ENCODE data around the gene HNRNPLL.

The HNRNPLL gene

DNA sequence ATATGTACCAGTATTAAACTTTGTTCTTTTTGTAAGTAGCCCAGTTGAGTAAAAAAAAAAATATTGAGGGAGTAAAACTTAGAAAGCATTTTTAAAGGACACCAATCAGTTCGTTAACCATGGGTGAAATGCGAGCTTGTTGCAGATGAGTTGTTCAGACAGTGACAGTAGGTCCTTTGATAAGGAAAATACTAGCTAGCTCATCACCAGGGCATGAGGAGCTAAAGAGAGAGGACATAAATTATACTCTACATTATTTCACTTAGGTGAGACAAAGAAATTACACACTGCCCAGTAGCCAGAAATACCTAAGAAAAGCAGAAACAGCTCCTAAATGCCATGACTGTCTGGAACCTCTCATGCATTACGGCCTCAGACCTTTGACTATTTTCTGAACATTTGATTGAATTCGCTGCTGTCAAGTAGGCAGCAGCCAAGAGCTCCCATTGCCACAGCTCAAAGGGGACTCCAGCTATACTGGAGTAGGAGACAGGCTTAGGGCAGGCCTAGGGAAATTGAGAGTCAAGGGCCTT is 2.6 kb upstream of the HNRNPLL start:
- ATAC-seq (no peak), DNase-seq (ENCODE audit: low spot score in 2 of 2) (no peak)
- Mint-ChIP-seq H3K4me1 (peaks cover 31% of the 10 kb centered on the region), H3K9me3 (no peaks in the 10 kb centered on the region), H3K27ac (no peak overlapping the region), H3K4me3 (no peak overlapping the region), H3K36me3 (peaks cover 29% of the 10 kb centered on the region)

DNA sequence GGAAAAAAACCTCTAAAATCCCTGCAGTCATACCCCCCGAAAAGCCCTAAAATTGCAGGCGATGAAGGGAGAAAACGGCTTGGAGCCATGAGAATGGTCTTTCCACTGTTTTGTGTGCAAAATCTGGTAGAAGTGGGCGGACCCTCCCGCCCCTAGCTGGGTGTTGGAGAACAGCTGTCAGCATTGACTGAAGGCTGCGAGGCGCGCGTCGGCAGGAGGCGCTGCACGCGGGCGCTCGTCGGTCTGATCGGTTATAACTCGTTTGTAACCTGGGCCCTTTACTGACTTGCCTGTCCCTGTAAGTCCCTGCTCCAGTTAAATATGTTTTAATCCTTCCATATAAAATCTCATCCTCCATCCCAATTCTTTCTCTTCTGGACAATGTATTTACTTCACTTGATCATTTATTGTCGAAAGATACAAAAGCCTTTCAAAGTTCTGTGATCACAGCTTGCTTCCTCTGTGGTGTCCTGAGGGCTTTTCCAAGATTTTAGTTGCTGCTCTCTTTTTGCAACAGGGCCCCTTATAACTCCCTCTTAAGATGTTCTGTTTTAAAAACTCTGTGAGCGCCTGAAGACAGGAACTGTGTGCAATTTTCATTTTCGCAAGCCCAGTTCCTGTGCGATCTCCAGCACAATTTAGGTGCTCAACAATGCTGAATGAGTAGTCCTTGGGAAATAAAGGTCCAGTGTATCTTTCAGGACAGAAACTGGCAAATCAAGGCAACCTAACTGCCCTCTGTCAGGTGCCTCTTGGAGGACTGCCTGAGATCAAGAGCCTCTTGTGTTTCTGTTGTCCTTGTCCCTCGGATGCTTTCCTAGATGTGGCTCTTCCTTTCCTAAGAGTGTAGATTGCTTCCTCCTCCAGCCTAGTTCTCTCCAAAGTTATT is 918 bp upstream of the HNRNPLL start:
- H3K4me3 Mint-ChIP-seq = peak overlapping the region; percentile 93
- peaks cover 35% of the 10 kb centered on the region for H3K4me1 Mint-ChIP-seq
- H3K27ac Mint-ChIP-seq = peak overlapping the region; percentile 89
- ATAC-seq (peak; percentile 87), DNase-seq (ENCODE audit: low spot score in 2 of 2) (peak; percentile 65 to 89)
- no peaks in the 10 kb centered on the region for H3K9me3 Mint-ChIP-seq
- peaks cover 46% of the 10 kb centered on the region for H3K36me3 Mint-ChIP-seq

DNA sequence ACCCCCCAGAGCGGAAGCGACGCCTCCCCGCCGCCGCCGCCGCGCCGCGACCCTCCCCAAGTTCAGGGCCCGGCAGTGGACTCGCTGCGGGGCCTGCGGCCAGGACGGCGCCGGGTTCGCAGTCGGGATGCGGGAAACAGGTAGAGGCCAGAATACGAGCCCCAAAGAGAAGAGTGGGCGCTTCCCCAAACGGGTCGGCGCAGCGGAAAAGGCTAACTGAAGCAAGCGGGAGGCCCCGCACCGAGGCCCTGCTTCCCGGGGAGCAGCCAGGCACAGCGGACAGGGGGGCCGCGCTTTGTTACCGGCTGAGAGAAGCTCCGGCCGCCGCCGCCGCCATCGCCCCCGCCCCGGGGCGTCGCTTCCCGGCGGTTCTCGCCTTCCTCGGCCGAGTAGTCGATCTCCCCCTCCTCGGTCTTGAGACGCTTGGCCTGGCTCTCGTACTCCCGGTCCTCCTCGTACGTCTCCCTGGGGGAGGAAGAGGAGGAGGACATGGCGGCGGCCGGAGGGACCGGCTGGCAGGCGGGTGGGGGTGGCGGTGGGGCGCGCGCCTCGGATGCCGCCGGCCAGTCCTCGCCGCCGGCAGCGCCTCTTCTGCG is 494 bp downstream of the HNRNPLL start:
- Mint-ChIP-seq H3K36me3 (peaks cover 60% of the 10 kb centered on the region), H3K27ac (peak overlapping the region; percentile 89), H3K9me3 (no peaks in the 10 kb centered on the region), H3K4me3 (peak overlapping the region; percentile 93), H3K4me1 (peaks cover 38% of the 10 kb centered on the region)
- peak; percentile 33 to 81 for DNase-seq (ENCODE audit: low spot score in 2 of 2)
- peak; percentile 22 for ATAC-seq

DNA sequence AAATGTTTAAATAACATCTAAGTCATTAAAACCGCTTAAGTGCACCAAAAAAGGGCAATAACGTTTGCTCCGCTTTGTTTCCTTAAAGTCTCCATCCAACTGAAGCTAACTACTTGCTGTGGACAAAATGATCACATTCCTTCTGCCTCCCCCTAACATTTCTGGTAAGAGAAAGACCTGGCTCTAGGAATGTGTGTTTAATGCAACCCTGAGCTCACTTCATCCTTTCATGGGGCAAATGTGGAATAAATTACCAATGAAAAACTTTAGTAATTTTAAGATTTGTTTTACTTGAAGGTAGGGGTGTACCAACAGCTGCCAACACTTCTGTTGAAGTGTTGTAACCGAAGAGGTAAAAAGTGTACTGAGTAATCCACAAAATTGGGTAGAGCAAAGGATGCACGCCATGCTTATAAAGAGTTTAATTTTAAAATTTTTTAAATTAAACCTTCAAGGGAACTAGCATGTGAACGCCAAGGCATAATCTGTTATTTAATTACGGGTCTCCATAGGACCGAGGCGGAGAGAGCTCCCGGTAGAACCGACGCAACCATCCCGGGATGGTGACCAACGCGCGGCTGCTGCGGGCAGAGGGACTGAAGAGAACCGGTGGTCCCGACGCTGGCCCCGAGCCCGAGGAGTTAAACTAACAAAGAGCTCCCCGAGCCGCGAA is 1.1 kb downstream of the HNRNPLL start:
- ATAC-seq (no peak), DNase-seq (ENCODE audit: low spot score in 2 of 2) (no peak)
- peaks cover 44% of the 10 kb centered on the region for H3K4me1 Mint-ChIP-seq
- H3K27ac Mint-ChIP-seq = peak overlapping the region; percentile 89
- peak overlapping the region; percentile 93 for H3K4me3 Mint-ChIP-seq
- peaks cover 67% of the 10 kb centered on the region for H3K36me3 Mint-ChIP-seq
- no peaks in the 10 kb centered on the region for H3K9me3 Mint-ChIP-seq

DNA sequence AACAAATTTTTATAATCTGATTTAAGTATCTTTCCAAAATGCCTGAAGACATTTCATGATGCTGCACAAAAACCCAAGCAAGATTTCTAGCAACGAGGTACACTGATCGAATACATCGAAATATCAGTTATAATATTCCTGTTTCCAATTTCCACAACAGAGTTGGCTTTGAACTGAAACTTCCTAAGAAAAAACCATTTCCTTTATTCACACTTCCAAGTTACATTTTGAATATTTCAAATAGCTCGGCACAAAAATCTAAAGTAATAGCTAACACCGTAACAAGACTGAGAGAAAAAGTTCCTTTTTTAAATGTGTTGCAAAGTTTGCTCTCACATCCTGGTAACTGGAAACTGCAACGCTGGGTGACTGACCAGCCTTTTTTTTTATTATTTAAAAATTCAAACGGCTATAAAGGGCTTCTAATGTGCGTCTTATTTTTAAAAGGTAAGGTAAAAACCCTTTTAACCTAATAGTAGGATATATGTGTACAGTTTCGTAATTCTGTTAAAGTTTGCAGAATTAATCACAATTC is 1.7 kb downstream of the HNRNPLL start:
- Mint-ChIP-seq H3K4me1 (peaks cover 50% of the 10 kb centered on the region), H3K36me3 (peaks cover 73% of the 10 kb centered on the region), H3K4me3 (peak overlapping the region; percentile 93), H3K27ac (peak overlapping the region; percentile 89), H3K9me3 (no peaks in the 10 kb centered on the region)
- DNase-seq (ENCODE audit: low spot score in 2 of 2) (no peak), ATAC-seq (no peak)

DNA sequence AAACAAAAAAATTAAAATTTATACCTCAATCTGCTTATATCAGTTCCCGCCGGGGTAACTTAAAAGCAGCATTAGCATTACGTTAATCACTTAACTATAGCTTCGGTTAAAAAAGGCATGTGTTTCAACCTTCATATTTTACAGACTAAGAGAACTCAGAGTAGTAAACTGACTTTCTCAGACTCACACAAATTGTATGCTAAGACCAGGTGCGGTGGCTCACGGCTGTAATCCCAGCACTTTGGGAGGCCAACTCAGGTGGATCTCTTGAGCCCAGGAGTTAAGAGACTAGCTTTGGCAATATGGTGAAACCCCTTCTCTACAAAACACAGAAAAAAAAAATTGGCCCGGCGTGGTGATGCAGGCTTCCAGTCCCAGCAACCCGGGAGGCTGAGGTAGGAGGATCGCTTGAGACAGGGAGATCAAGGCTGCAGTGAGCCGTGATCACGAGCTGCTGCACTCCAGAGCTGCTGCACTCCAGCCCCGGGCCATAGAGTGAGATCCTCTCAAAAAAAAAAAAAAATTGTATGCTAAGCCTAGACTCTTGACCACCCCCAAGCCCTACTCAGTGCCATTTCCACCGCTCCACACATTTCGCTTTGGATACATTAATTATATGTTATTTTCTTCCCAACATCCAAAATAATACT is 2.4 kb downstream of the HNRNPLL start:
- no peak for ATAC-seq
- H3K36me3 Mint-ChIP-seq = peaks cover 76% of the 10 kb centered on the region
- no peaks in the 10 kb centered on the region for H3K9me3 Mint-ChIP-seq
- peak overlapping the region; percentile 89 for H3K27ac Mint-ChIP-seq
- peak overlapping the region; percentile 93 for H3K4me3 Mint-ChIP-seq
- peak in 1 of 2 donors; percentile 75 for DNase-seq (ENCODE audit: low spot score in 2 of 2)
- peaks cover 54% of the 10 kb centered on the region for H3K4me1 Mint-ChIP-seq

DNA sequence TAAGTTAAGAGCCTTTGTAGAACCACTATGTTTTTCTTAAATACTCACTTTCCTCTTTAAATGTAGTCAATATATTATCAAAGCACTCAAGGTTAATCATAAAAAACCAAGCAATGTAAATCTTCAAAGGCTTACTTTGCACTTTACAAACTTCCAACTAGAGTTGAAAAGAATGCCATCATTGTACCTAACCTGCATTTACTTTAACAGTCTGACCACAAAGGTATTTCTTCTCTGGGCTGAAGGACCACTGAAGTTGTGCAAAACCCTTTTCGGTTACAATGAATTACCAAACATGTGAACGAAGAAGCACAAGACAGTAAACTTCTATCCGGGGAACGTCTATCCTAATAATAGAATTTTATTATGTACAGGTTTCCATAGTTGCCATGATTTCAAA is 3.0 kb downstream of the HNRNPLL start:
- no peak for DNase-seq (ENCODE audit: low spot score in 2 of 2)
- Mint-ChIP-seq H3K27ac (peak overlapping the region; percentile 89), H3K9me3 (no peaks in the 10 kb centered on the region), H3K36me3 (peaks cover 83% of the 10 kb centered on the region), H3K4me3 (peak overlapping the region; percentile 93), H3K4me1 (peaks cover 52% of the 10 kb centered on the region)
- no peak for ATAC-seq

DNA sequence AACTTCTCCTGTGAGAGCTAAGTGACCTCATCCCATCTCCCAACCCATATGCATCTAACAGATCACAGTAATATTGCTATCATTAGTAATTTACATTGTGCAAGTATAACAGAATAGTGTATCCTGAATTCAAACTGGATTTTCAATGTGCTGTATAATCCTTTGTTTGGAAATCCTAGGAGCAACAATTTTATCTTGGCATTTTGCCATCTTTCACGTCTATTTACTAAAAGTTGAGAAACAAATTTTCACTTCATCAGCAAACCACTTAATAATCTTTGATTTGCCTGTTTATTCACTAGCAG is 3.8 kb downstream of the HNRNPLL start:
- peak overlapping the region; percentile 93 for H3K4me3 Mint-ChIP-seq
- no peak for DNase-seq (ENCODE audit: low spot score in 2 of 2)
- no peaks in the 10 kb centered on the region for H3K9me3 Mint-ChIP-seq
- peak overlapping the region; percentile 89 for H3K27ac Mint-ChIP-seq
- no peak for ATAC-seq
- H3K36me3 Mint-ChIP-seq = peaks cover 89% of the 10 kb centered on the region
- H3K4me1 Mint-ChIP-seq = peaks cover 45% of the 10 kb centered on the region

DNA sequence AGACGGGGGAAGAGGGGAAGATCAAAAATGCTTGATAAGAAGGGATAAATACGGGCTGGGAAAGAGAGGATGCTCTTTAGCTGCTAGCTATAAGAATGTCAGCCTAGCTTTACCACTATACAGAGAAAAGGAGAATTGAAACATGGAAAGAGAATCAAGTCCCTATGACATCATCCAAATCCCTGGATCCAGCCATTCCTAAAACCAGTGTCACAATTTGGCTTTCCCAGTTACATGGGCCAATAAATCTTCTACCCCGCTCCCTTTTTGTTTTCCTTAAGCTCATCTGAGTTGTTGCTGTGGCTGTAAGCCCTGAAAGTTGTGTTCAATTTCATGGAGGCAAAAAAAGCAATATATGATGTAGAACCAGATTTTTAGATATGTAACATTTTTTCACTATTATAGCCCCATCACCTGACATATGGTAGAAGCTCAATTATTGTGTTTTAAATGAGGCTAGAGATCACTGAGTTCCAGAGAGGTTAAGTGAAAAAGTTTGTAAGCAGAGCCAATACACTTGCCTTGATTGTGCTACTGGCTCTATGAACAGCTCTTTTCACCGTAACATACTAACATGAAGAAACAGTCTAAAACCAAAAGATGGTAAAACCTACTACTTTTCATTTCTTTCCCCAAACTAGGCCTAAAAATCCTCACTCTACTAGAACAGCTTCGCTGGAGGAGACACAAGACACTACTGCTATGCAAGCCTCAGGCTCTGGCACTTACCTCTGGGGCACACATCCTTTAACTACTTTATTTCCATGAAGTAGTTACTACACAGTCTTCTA is 4.3 kb downstream of the HNRNPLL start:
- peaks cover 89% of the 10 kb centered on the region for H3K36me3 Mint-ChIP-seq
- peak overlapping the region; percentile 89 for H3K27ac Mint-ChIP-seq
- H3K9me3 Mint-ChIP-seq = no peaks in the 10 kb centered on the region
- ATAC-seq (no peak), DNase-seq (ENCODE audit: low spot score in 2 of 2) (no peak)
- H3K4me1 Mint-ChIP-seq = peaks cover 43% of the 10 kb centered on the region
- H3K4me3 Mint-ChIP-seq = peak overlapping the region; percentile 93

DNA sequence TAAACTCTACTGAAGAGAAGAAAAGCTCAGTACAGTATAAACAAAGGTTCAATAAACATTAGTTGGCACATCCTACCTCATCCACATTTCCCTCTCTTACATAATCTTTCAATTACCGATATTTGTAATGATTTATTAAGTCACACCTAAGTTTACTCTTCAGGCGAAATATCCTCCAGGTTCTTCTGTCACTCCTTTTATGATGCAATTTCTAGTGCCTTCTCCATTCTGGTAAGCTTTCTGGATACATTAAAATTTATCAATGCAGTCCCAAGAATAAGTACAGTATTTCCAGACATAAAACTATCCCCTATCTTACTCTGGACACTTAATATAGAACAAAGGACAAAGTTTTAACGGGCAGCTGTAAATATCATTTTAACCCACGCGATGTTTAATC is 5.6 kb downstream of the HNRNPLL start:
- peak overlapping the region; percentile 89 for H3K27ac Mint-ChIP-seq
- ATAC-seq = no peak
- no peak for DNase-seq (ENCODE audit: low spot score in 2 of 2)
- H3K4me3 Mint-ChIP-seq = peak overlapping the region; percentile 93
- H3K9me3 Mint-ChIP-seq = no peaks in the 10 kb centered on the region
- H3K36me3 Mint-ChIP-seq = peaks cover 92% of the 10 kb centered on the region
- H3K4me1 Mint-ChIP-seq = peaks cover 48% of the 10 kb centered on the region

DNA sequence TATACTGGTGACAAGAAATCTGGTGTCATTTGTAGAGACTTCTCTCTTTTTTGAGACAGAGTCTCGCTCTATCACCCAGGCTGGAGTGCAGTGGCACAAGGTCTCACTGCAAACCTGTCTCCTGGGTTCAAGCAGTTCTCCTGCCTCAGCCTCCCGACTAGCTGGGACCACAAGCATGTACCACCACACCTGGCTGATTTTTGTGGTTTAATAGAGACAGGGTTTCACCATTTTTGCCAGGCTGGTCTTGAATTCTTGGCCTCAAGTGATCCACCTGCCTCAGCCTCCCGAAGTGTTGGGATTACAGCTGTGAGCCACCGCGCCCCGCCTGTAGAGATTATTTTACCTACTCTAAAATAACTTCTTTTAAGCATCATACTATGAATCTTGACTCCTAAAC is 6.5 kb downstream of the HNRNPLL start:
- Mint-ChIP-seq H3K4me3 (peak overlapping the region; percentile 93), H3K4me1 (peaks cover 48% of the 10 kb centered on the region), H3K27ac (peak overlapping the region; percentile 89), H3K36me3 (peaks cover 92% of the 10 kb centered on the region), H3K9me3 (no peaks in the 10 kb centered on the region)
- ATAC-seq (no peak), DNase-seq (ENCODE audit: low spot score in 2 of 2) (no peak)

DNA sequence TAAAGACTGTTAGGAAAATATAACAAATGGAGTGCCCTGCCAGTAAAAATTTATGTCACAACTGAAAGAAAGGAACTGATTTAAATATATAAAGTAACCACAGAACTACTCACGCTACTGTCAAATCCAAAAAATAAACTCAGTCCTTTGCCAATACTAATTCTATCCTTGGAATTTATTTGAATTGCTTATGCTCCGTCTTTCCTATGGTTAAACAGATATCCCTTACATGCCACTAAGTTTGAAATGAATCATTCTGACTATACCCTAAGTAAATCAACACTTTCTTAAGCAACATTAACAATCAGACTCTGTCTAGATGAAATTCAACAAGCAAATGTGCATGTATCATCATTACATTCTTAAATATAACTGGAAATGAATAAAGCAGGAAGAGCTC is 9.8 kb downstream of the HNRNPLL start:
- Mint-ChIP-seq H3K9me3 (no peaks in the 10 kb centered on the region), H3K4me3 (peak overlapping the region; percentile 93), H3K27ac (peak overlapping the region; percentile 3), H3K36me3 (peaks cover 94% of the 10 kb centered on the region), H3K4me1 (peaks cover 52% of the 10 kb centered on the region)
- ATAC-seq (peak; percentile 47), DNase-seq (ENCODE audit: low spot score in 2 of 2) (no peak)

DNA sequence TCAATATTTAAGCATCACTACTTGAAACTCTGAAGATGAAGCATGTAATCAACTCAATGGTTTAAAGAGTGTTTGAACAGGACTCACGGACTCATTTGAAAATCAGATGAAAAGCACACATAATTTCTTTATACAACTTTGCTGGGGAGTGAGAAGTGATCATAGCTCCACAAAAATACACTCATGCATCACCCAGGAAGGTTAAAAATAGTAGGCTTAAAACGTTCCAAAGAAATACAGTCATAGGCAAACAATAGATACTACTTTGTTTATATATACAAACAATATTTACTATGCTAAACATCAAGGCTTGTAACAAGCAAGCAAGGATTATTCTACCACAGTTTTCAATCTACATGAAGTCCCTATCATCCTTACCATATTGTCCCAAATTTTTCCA is 11.6 kb downstream of the HNRNPLL start:
- Mint-ChIP-seq H3K4me3 (peak overlapping the region; percentile 22), H3K9me3 (no peaks in the 10 kb centered on the region), H3K27ac (peak overlapping the region; percentile 8), H3K4me1 (peaks cover 41% of the 10 kb centered on the region), H3K36me3 (peaks cover 94% of the 10 kb centered on the region)
- DNase-seq (ENCODE audit: low spot score in 2 of 2) (no peak), ATAC-seq (no peak)

DNA sequence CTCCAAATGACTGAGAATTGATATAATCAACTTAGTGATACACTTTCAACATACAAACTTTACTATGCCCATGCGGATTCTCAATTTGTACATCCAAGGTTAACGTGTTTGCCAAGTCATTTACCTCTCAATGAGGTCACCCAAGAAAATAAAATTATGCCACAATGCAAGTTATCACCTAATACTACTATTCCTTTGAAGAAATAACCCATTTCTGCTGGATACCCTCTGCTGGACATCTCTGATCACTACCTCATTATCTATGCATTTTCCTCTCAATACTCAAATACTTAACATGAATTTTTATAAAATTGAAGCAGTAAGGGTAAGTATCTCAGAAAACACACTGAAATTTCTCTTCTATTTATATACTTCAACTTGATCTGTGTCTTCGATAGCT is 12.7 kb downstream of the HNRNPLL start:
- H3K9me3 Mint-ChIP-seq = no peaks in the 10 kb centered on the region
- peaks cover 36% of the 10 kb centered on the region for H3K4me1 Mint-ChIP-seq
- peak overlapping the region; percentile 22 for H3K4me3 Mint-ChIP-seq
- DNase-seq (ENCODE audit: low spot score in 2 of 2) = no peak
- H3K36me3 Mint-ChIP-seq = peaks cover 97% of the 10 kb centered on the region
- H3K27ac Mint-ChIP-seq = peak overlapping the region; percentile 8
- peak; percentile 45 for ATAC-seq

Measured in stimulated activated effector memory CD8-positive, alpha-beta T cell treated with anti-CD3 and anti-CD28 coated beads, Interleukin-12 subunit alpha, Interleukin-12 subunit beta, amount 100 ng/mL, for 72 hours (primary cell).